SK-N-MC (cell line): Measurements from ENCODE around the gene SPATA18.

Experiments used
- EZH2 ChIP-seq: fragments of 200-600 bp; sonication (generic); IDR thresholded peaks from one replicate; pipeline ENCODE4 v1.6.1; 2017; ENCODE audit warnings: antibody characterized with exemption
- POLR2AphosphoS5 ChIP-seq: IDR thresholded peaks from 2 replicates; pipeline ENCODE4 v1.6.1; 2012; ENCODE audit warnings: mild to moderate bottlenecking, low read depth, low read length, borderline replicate concordance

- TF ChIP-seq POLR2AphosphoS5 (no peak), EZH2 (no peak)
These were observed 19.1 kb upstream of the SPATA18 start for GRCh38 chr4:52032005-52032404.
